GM21528 (cell line): ENCODE results near the gene CACNA1S.

Source experiments
- ATAC-seq: cut with Tn5 transposase; IDR thresholded peaks from one replicate; pipeline ENCODE4 v1.9.1; 2021; ENCODE audit warnings: mild to moderate bottlenecking, moderate library complexity; ENCODE audit not compliant: unreplicated experiment, low FRiP score

Gene CACNA1S

GRCh38 chr1:201068976-201069375 is 43.2 kb downstream of the CACNA1S start:
- ATAC-seq = no peak

GRCh38 chr1:201066986-201067385 is 45.2 kb downstream of the CACNA1S start:
- no peak for ATAC-seq

GRCh38 chr1:201065686-201066085 is 46.5 kb downstream of the CACNA1S start:
- ATAC-seq = no peak

- ATAC-seq = no peak
Observed at GRCh38 chr1:201064806-201065205, 47.4 kb downstream of the CACNA1S start.

GRCh38 chr1:201063145-201063544 is 49.1 kb downstream of the CACNA1S start:
- ATAC-seq = no peak

- no peak for ATAC-seq
Observed at GRCh38 chr1:201062511-201063091, 49.6 kb downstream of the CACNA1S start.

GRCh38 chr1:201061886-201062285 is 50.3 kb downstream of the CACNA1S start:
- ATAC-seq = no peak

- ATAC-seq = no peak
Observed at GRCh38 chr1:201061049-201061448, 51.2 kb downstream of the CACNA1S start.

GRCh38 chr1:201060586-201060985 is 51.6 kb downstream of the CACNA1S start:
- ATAC-seq = no peak

GRCh38 chr1:201059871-201060555 is 52.2 kb downstream of the CACNA1S start:
- no peak for ATAC-seq

GRCh38 chr1:201059401-201059800 is 52.8 kb downstream of the CACNA1S start:
- ATAC-seq = no peak

GRCh38 chr1:201054091-201054543 is 58.1 kb downstream of the CACNA1S start:
- no peak for ATAC-seq

GRCh38 chr1:201053155-201053860 is 58.9 kb downstream of the CACNA1S start:
- no peak for ATAC-seq

- ATAC-seq = no peak
Observed at GRCh38 chr1:201051399-201051798, 60.8 kb downstream of the CACNA1S start.

- no peak for ATAC-seq
Observed at GRCh38 chr1:201050515-201051277, 61.5 kb downstream of the CACNA1S start.

GRCh38 chr1:201049248-201049831 is 62.9 kb downstream of the CACNA1S start:
- ATAC-seq = no peak

GRCh38 chr1:201048521-201048920 is 63.7 kb downstream of the CACNA1S start:
- no peak for ATAC-seq

- ATAC-seq = no peak
Observed at GRCh38 chr1:201044119-201044518, 68.1 kb downstream of the CACNA1S start.

GRCh38 chr1:201042779-201043461 is 69.3 kb downstream of the CACNA1S start:
- no peak for ATAC-seq

- no peak for ATAC-seq
Observed at GRCh38 chr1:201041011-201041410, 71.2 kb downstream of the CACNA1S start.
